ENCODE measurements around the gene KMO. TPM values are rescaled to one million over a fixed set of nuclear protein-coding genes. Genes with fewer than 3 reads are reported as not detected.

The KMO gene
- total and polyA plus RNA-seq, 2 donors (not counting 3 experiments of a cell fraction or from before 2014, with no cell fraction given) = not detected

GRCh38 chr1:241632987-241633386 is 100.8 kb downstream of the KMO start:
- intact Hi-C loops (cut with micrococcal nuclease) (loop anchor here (10.0 kb wide), 1 partner anchor 278 kb away; the partner anchor contains the start of gene RGS7), dilution Hi-C loops (cut with MboI; ENCODE audit: extremely low pct_ligation_motif_present, low sequenced_read_pairs) (no loop called here)
- H4K20me1 ChIP-seq (replicated peaks; ENCODE audit: control insufficient read depth, extremely low read depth, insufficient read depth, low read length) = peaks cover 4% of the 10 kb centered on the region
- no peak overlapping the region for H2AFZ ChIP-seq (ENCODE audit: low read depth, low read length)
- peaks cover 2 to 5% of the 10 kb centered on the region in 2 experiments for H3K36me3 ChIP-seq (ENCODE audit: control insufficient read depth in 2 of 2, extremely low read depth in 1 of 2, insufficient read depth in 2 of 2, low read length in 2 of 2)
- no peaks in the 10 kb centered on the region for H3K27me3 ChIP-seq (ENCODE audit: control insufficient read depth in 2 of 2, insufficient read depth in 2 of 2, low read length in 2 of 2)
- CTCF ChIA-PET = interaction anchor here (1.0 to 2.1 kb wide), 2 partner anchors 22 to 101 kb away, joined by 3 to 7 read pairs; partner anchors contain the start of gene KMO
- no peaks in the 10 kb centered on the region for H3K9me1 ChIP-seq (replicated peaks; ENCODE audit: control insufficient read depth, extremely low read depth, insufficient read depth, low read length)
- no peak for FAIRE-seq
- POLR2A ChIA-PET = no interaction called here
- H3K9me3 ChIP-seq (replicated peaks; ENCODE audit: control insufficient read depth, insufficient read depth, low read length) = no peaks in the 10 kb centered on the region
- H3K79me2 ChIP-seq (ENCODE audit: control insufficient read depth, insufficient read depth, low read length) = peaks cover 44% of the 10 kb centered on the region
- no TSS peak for BruUV-seq (replicated peaks)
- TF ChIP-seq CTCF (IDR thresholded peaks at IDR 0.05; ENCODE audit: extremely low read depth in 1 of 2, insufficient read depth in 1 of 2, low read depth in 1 of 2, low read length in 2 of 2) = no peak
- no peak for TF ChIP-seq MYC (IDR thresholded peaks at IDR 0.05; ENCODE audit: low read depth, low read length)
- no peak for TF ChIP-seq POLR2AphosphoS5 (IDR thresholded peaks at IDR 0.05; ENCODE audit: insufficient read depth, low read depth, low read length)
- TF ChIP-seq GATA2 (IDR thresholded peaks at IDR 0.05; ENCODE audit: insufficient read depth, insufficient read length, low read depth, low read length) = no peak
- no peak for TF ChIP-seq POLR2A (IDR thresholded peaks at IDR 0.05; ENCODE audit: low read depth, low read length)
- TF ChIP-seq MAX (IDR thresholded peaks at IDR 0.05; ENCODE audit: insufficient read depth, insufficient read length) = no peak
- no peak for TF ChIP-seq FOS (IDR thresholded peaks at IDR 0.05; ENCODE audit: borderline replicate concordance, insufficient read depth, low read length)
- TF ChIP-seq EZH2 (IDR thresholded peaks at IDR 0.05; ENCODE audit: borderline replicate concordance, low read depth, low read length, severe bottlenecking) = no peak
- no peak for TF ChIP-seq JUN (IDR thresholded peaks at IDR 0.05; ENCODE audit: borderline replicate concordance, insufficient read depth, insufficient read length, low read depth)
- no peak overlapping the region for H3K27ac ChIP-seq (ENCODE audit: insufficient read depth, low read depth, low read length)
- H3K4me3 ChIP-seq (replicated peaks in 1 of 3; ENCODE audit: insufficient read depth in 1 of 3, low read depth in 1 of 3, low read length in 3 of 3) = no peak overlapping the region
- peaks cover 13% of the 10 kb centered on the region for H3K4me1 ChIP-seq (ENCODE audit: control insufficient read depth, extremely low read depth, insufficient read depth, low read length)
- no peak for DNase-seq (ENCODE audit: low read depth, low spot score)
- H3K4me2 ChIP-seq (ENCODE audit: insufficient read depth, low read length) = no peak overlapping the region
- H3K9ac ChIP-seq (replicated peaks; ENCODE audit: extremely low read depth, insufficient read depth, low read length) = no peak overlapping the region

Data from endothelial cell of umbilical vein (primary cell).